HL-60 (cell line): ENCODE data around the gene INPP4B.

Source experiments
- DNase-seq, 2 experiments: peaks; one replicate each; pipeline ENCODE4 v3.0.0-alpha.2; 2010 to 2020; ENCODE audit warnings: low read depth in 1 of 2, low spot score in 1 of 2
- H3K27ac ChIP-seq: fragments of 250-450 bp; sonication (Bioruptor Pico); replicated peaks from 2 replicates; pipeline ENCODE4 v1.5.1; 2020; ENCODE audit warnings: mild to moderate bottlenecking, moderate library complexity
- H3K27me3 ChIP-seq: fragments of 250-450 bp; sonication (Bioruptor Pico); 2 replicates; pipeline ENCODE4 v1.5.1; 2021; ENCODE audit warnings: mild to moderate bottlenecking, moderate library complexity; ENCODE audit not compliant: insufficient read depth, poor library complexity, severe bottlenecking
- H3K4me3 ChIP-seq: replicated peaks from 2 replicates; pipeline ENCODE4 v1.5.1; 2011; ENCODE audit warnings: mild to moderate bottlenecking, control low read depth, low read length; ENCODE audit not compliant: insufficient read depth
- GABPA ChIP-seq: IDR thresholded peaks from 2 replicates; pipeline ENCODE4 v1.6.1; 2012; ENCODE audit warnings: low read depth
- POLR2AphosphoS5 ChIP-seq: IDR thresholded peaks from 2 replicates; pipeline ENCODE4 v1.6.1; 2012; ENCODE audit warnings: low read depth
- SPI1 ChIP-seq: IDR thresholded peaks from 2 replicates; pipeline ENCODE4 v1.6.1; 2012; ENCODE audit warnings: low read depth, mild to moderate bottlenecking, borderline replicate concordance
- TF ChIP-seq, protein P1 (sequence below): IDR thresholded peaks from 2 replicates; pipeline ENCODE4 v1.6.1; 2012; ENCODE audit warnings: low read depth; ENCODE audit not compliant: insufficient replicate concordance
- TF ChIP-seq, protein P2 (sequence below): IDR thresholded peaks from one replicate; pipeline ENCODE4 v1.5.1; 2011; ENCODE audit warnings: low read length, control low read depth, inconsistent platforms; ENCODE audit not compliant: insufficient read depth

INPP4B gene

DNA sequence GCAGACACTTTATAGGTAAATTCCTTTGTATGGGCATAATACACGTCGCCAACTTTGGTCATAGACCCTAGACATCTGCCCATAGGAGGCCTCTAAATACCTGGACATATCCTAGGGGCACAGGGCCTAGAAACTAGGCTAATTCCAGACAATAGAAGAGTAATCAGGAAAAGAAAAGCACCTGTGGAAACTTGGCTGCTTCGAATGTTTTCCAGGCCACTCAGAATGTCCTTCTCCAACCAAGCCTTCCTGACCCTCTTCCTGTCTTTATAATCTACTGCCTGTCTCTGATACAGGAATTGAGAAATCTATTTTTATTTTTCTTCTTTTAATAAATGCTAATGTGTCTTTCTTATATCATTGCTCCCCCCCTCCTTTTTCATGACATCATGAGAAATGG is 716.6 kb downstream of the INPP4B start:
- TF ChIP-seq, protein P1, sequence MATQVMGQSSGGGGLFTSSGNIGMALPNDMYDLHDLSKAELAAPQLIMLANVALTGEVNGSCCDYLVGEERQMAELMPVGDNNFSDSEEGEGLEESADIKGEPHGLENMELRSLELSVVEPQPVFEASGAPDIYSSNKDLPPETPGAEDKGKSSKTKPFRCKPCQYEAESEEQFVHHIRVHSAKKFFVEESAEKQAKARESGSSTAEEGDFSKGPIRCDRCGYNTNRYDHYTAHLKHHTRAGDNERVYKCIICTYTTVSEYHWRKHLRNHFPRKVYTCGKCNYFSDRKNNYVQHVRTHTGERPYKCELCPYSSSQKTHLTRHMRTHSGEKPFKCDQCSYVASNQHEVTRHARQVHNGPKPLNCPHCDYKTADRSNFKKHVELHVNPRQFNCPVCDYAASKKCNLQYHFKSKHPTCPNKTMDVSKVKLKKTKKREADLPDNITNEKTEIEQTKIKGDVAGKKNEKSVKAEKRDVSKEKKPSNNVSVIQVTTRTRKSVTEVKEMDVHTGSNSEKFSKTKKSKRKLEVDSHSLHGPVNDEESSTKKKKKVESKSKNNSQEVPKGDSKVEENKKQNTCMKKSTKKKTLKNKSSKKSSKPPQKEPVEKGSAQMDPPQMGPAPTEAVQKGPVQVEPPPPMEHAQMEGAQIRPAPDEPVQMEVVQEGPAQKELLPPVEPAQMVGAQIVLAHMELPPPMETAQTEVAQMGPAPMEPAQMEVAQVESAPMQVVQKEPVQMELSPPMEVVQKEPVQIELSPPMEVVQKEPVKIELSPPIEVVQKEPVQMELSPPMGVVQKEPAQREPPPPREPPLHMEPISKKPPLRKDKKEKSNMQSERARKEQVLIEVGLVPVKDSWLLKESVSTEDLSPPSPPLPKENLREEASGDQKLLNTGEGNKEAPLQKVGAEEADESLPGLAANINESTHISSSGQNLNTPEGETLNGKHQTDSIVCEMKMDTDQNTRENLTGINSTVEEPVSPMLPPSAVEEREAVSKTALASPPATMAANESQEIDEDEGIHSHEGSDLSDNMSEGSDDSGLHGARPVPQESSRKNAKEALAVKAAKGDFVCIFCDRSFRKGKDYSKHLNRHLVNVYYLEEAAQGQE: no peak
- TF ChIP-seq GABPA (no peak), SPI1 (no peak)

DNA sequence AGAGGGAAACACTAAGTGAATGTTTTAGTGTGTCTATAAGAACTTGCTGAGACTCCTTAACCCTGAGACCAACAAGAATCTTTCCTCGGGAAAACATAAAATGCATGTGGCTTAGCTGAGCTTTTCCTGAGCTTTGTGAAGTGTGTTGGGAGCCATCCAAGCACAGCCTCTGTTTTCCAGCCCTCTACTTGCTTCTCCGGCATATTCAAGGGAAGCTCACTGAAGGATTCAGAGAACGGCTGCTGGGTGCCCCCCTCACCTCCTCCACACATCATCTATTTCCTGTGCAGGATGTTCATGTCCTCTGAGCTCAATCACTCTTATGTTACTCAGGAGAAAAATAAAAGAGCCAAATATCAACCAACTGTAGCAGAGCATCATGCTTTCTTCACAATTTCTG is 717.6 kb downstream of the INPP4B start:
- DNase-seq: no peak
- H3K4me3 ChIP-seq: no peak overlapping the region
- TF ChIP-seq, protein P2, sequence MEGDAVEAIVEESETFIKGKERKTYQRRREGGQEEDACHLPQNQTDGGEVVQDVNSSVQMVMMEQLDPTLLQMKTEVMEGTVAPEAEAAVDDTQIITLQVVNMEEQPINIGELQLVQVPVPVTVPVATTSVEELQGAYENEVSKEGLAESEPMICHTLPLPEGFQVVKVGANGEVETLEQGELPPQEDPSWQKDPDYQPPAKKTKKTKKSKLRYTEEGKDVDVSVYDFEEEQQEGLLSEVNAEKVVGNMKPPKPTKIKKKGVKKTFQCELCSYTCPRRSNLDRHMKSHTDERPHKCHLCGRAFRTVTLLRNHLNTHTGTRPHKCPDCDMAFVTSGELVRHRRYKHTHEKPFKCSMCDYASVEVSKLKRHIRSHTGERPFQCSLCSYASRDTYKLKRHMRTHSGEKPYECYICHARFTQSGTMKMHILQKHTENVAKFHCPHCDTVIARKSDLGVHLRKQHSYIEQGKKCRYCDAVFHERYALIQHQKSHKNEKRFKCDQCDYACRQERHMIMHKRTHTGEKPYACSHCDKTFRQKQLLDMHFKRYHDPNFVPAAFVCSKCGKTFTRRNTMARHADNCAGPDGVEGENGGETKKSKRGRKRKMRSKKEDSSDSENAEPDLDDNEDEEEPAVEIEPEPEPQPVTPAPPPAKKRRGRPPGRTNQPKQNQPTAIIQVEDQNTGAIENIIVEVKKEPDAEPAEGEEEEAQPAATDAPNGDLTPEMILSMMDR: no peak
- TF ChIP-seq, protein P1: no peak
- no peak for TF ChIP-seq GABPA
- TF ChIP-seq SPI1: no peak
- TF ChIP-seq POLR2AphosphoS5: no peak
- H3K27me3 ChIP-seq: no peaks in the 10 kb centered on the region
- H3K27ac ChIP-seq: no peak overlapping the region

More for the DNA sequence above, 716.6 kb downstream of the INPP4B start:
- no peak for DNase-seq
- H3K27me3 ChIP-seq: no peaks in the 10 kb centered on the region
- H3K27ac ChIP-seq: no peak overlapping the region
- H3K4me3 ChIP-seq: no peak overlapping the region

DNA sequence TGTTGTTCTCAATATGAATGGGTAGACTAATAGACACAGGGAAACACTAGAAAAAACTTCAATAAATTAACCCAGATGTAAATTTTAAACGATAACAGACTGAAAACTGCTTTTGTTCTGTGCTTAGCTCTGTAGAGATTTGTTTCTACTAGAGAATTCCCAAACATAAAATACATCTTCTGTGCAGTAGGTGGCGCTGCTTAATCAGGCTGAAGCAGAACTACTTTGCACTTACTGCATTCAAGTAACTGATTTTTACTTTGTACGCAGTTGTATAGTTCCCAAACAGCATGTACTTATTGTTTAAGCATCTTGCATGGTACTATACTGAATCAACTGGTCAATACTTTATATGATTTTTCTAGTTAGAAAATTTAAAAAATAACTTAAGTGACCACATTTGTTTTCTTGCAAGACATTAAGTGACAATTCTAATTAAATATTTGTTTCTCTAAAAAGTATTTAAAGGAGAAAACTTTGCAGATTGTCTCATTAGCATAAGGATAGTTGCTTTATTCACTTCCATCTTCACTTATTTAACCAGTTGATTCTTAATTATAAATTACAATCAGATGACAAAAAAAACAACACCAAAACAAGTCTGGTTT is 719.1 kb downstream of the INPP4B start:
- DNase-seq: peak; percentile 20 to 54
- TF ChIP-seq, protein P2: peak; percentile 57
- TF ChIP-seq, protein P1: no peak
- Histone ChIP-seq H3K27ac (no peak overlapping the region), H3K4me3 (no peak overlapping the region), H3K27me3 (no peaks in the 10 kb centered on the region)
